Chondrocyte (in vitro differentiated cells): ENCODE results near the gene IFITM1. TPM values are rescaled to one million over a fixed set of nuclear protein-coding genes. Genes with fewer than 3 reads are reported as not detected.
A peak's percentile ranks its signal among the peaks of the same experiment; 100 is the strongest.
"Not testable (repeated sequence)": the region's sequence is repeated elsewhere in the genome, so short reads cannot be mapped to it uniquely, and the experiment has no call there.

ENCODE experiments used
- DNase-seq: peaks from one replicate; pipeline ENCODE4 v3.0.0; 2021; ENCODE audit warnings: mixed read lengths, low spot score
- H3K27ac Mint-ChIP-seq: one replicate; pipeline ENCODE4 v1.8.0; 2021; ENCODE audit warnings: mild to moderate bottlenecking, moderate library complexity, mixed read lengths; ENCODE audit not compliant: unreplicated experiment
- H3K27me3 Mint-ChIP-seq: 2 replicates; pipeline ENCODE4 v1.8.0; 2021; ENCODE audit warnings: low read depth, mixed read lengths
- H3K36me3 Mint-ChIP-seq: 2 replicates; pipeline ENCODE4 v1.8.0; 2021; ENCODE audit warnings: low read depth, mixed read lengths
- H3K4me1 Mint-ChIP-seq: 2 replicates; pipeline ENCODE4 v1.8.0; 2021; ENCODE audit warnings: low read depth, mild to moderate bottlenecking, mixed read lengths
- H3K4me3 Mint-ChIP-seq: one replicate; pipeline ENCODE4 v1.8.0; 2021; ENCODE audit warnings: mild to moderate bottlenecking, moderate library complexity, mixed read lengths; ENCODE audit not compliant: unreplicated experiment
- H3K9me3 Mint-ChIP-seq: 2 replicates; pipeline ENCODE4 v1.8.0; 2021; ENCODE audit warnings: low read depth, mixed read lengths
- total RNA-seq: library from RNA; stranded (reverse); gene quantifications from 3 replicates; pipeline ENCODE4 v1.2.1, GENCODE V29; 2021
- TF ChIP-seq, protein P1 (sequence below): fragments of 200-600 bp; sonication (generic); IDR thresholded peaks from 2 replicates; pipeline ENCODE4 v1.5.0; 2021; ENCODE audit warnings: antibody characterized with exemption, mild to moderate bottlenecking, moderate library complexity

Gene IFITM1
- total RNA-seq, 1 donor from 2014 or later = 1.6 TPM

DNA sequence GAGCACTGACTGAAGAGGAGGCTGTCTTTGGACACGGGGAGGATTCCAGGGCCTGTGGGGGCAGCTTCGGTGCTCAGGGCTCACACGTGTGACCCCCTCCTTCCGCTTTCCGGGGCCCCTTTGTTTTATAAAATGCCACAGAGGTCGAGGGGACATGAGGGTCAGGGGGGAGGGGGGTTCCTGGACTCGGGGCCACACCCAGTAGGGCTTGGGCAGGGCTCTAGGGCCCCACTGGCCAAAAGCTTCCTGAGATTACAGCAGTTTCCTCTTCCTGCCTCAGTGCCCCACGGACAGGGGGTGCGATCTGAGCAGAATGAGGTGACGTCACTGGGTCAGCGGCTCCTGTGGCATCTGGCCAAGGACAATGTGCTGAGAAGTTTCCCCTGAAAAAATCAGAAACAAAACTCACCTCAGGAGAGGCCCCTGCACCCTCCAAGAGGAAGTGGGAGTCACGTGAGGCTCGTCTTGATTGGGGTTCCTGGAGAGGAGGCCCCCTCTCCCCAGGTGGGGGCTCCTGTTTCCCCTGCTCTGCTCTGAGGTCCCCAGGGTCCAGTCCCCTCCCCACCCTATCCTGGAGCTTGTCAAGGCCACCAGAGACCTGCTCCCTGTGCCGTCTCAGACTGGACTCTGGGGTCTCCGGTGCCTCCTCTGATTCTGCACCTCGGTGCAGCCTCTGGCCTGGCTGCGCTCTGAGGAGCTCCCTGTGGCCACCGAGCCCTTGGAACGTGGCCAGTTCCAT, 13.2 kb downstream of the IFITM1 start:
- no peaks in the 10 kb centered on the region for H3K36me3 Mint-ChIP-seq
- DNase-seq = peak; percentile 68
- no peak overlapping the region for H3K27ac Mint-ChIP-seq
- peaks cover 8% of the 10 kb centered on the region for H3K4me1 Mint-ChIP-seq
- no peak overlapping the region for H3K4me3 Mint-ChIP-seq
- H3K9me3 Mint-ChIP-seq = no peaks in the 10 kb centered on the region
- TF ChIP-seq, protein P1, sequence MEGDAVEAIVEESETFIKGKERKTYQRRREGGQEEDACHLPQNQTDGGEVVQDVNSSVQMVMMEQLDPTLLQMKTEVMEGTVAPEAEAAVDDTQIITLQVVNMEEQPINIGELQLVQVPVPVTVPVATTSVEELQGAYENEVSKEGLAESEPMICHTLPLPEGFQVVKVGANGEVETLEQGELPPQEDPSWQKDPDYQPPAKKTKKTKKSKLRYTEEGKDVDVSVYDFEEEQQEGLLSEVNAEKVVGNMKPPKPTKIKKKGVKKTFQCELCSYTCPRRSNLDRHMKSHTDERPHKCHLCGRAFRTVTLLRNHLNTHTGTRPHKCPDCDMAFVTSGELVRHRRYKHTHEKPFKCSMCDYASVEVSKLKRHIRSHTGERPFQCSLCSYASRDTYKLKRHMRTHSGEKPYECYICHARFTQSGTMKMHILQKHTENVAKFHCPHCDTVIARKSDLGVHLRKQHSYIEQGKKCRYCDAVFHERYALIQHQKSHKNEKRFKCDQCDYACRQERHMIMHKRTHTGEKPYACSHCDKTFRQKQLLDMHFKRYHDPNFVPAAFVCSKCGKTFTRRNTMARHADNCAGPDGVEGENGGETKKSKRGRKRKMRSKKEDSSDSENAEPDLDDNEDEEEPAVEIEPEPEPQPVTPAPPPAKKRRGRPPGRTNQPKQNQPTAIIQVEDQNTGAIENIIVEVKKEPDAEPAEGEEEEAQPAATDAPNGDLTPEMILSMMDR = no peak
- H3K27me3 Mint-ChIP-seq = no peaks in the 10 kb centered on the region

DNA sequence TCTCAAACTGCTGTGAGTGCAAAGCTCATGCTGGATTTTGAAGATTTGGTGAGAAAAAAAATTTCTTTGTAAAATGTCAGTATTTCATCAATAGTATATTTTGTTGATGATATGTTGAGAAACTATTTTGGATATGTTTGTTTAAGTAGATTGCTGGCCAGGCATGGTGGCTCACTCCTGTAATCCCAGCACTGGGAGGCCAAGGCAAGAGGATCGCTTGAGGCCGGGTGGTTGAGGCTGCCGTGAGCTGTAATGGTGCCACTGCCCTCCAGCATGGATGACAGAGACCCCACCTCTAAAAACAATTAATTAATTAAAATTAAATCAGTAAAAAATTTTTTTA, 13.7 kb downstream of the IFITM1 start:
- peak; percentile 27 for DNase-seq
- no peaks in the 10 kb centered on the region for H3K36me3 Mint-ChIP-seq
- TF ChIP-seq, protein P1 = no peak
- peaks cover 8% of the 10 kb centered on the region for H3K4me1 Mint-ChIP-seq
- H3K27ac Mint-ChIP-seq = no peak overlapping the region
- H3K4me3 Mint-ChIP-seq = no peak overlapping the region
- no peaks in the 10 kb centered on the region for H3K9me3 Mint-ChIP-seq
- H3K27me3 Mint-ChIP-seq = no peaks in the 10 kb centered on the region

DNA sequence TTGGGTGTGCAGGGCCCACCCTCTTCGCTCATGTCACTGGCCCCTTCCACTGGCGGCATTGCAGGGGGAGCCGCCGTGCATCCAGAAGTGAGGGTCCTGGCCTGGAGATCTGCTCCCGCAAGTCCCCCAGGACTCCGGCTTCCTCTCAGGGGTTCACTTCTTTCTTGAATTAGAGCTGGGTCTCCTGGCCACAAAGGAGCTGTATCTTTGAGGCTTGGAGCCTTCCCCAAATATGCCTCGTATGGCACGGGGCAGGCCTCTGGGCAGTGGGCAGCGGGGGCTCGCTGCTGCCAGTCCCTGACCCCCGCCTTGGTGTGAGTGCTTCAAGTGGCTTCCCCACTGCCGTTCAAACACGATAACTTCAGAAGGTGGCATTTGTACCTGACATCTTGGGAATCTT, 14.2 kb downstream of the IFITM1 start:
- peak; percentile 51 for DNase-seq
- H3K4me3 Mint-ChIP-seq = no peak overlapping the region
- TF ChIP-seq, protein P1 = no peak
- no peaks in the 10 kb centered on the region for H3K9me3 Mint-ChIP-seq
- no peaks in the 10 kb centered on the region for H3K36me3 Mint-ChIP-seq
- no peak overlapping the region for H3K27ac Mint-ChIP-seq
- no peaks in the 10 kb centered on the region for H3K27me3 Mint-ChIP-seq
- peaks cover 8% of the 10 kb centered on the region for H3K4me1 Mint-ChIP-seq

DNA sequence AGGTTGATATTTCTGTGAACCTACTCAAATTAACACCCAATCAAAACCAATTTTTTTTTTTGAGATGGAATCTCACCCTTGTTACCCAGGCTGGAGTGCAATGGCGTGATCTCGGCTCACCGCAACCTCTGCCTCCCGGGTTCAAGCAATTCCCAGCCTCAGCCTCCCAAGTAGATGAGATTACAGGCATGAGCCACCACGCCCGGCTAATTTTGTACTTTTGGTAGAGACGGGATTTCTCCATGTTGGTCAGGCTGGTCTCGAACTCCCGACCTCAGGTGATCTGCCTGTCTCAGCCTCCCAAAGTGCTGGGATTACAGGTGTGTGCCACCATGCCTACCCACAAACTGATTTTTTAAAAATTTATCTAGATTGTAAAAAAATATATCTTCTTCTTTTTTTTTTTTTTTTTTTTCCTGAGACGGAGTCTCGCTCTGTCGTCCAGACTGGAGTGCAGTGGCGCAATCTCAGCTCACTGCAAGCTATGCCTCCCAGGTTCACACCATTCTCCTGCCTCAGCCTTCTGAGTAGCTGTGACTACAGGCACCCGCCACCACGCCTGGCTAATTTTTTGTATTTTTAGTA, 14.8 kb downstream of the IFITM1 start:
- H3K36me3 Mint-ChIP-seq, H3K27ac Mint-ChIP-seq, H3K4me3 Mint-ChIP-seq, H3K9me3 Mint-ChIP-seq, H3K27me3 Mint-ChIP-seq, H3K4me1 Mint-ChIP-seq: not testable (repeated sequence)
- DNase-seq = peak; percentile 9

DNA sequence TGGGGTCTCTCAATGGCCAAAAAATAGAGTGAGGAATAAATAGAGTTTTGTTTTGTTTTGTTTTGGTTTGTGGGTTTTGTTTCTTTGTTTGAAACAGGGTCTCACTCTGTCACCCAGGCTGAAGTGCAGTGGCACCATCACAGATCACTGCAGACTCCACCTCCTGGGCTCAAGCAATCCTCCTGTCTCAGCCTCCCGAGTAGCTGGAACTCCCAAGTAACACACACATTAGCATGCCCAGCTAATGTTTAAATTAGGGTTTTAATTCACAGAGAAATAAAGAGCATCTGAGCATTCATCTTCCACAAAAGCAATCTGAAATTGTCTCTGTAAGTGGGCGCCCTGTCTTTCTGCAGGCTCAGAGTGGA, 16.0 kb downstream of the IFITM1 start:
- Mint-ChIP-seq H3K9me3 (no peaks in the 10 kb centered on the region), H3K4me1 (peaks cover 12% of the 10 kb centered on the region), H3K36me3 (no peaks in the 10 kb centered on the region), H3K4me3 (no peak overlapping the region), H3K27ac (no peak overlapping the region), H3K27me3 (no peaks in the 10 kb centered on the region)
- TF ChIP-seq, protein P1 = no peak
- DNase-seq = peak; percentile 9

DNA sequence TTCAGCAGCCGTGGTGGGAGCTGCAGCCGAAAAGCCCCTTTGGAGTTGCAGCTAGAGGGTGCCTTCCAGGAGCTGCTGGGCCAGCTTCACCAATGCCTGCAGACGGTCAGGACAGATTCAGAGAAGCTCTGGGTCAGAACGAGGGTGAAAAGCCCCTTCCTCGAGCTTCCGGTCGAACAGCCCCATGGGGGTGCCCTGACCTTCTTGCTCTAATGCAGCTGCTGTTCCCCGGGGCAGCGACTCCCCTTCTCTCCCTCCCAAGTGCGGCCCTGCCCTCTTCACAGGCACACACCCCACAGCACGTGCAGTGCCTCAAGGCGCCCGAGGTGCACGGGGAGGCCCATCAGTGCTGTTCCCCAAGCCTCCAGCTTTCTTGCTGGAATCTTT, 16.5 kb downstream of the IFITM1 start:
- no peaks in the 10 kb centered on the region for H3K9me3 Mint-ChIP-seq

More for the DNA sequence above, 16.5 kb downstream of the IFITM1 start:
- H3K27me3 Mint-ChIP-seq = no peaks in the 10 kb centered on the region
- peak; percentile 78 for DNase-seq
- peaks cover 13% of the 10 kb centered on the region for H3K4me1 Mint-ChIP-seq
- no peak overlapping the region for H3K27ac Mint-ChIP-seq
- H3K4me3 Mint-ChIP-seq = no peak overlapping the region
- H3K36me3 Mint-ChIP-seq = no peaks in the 10 kb centered on the region
- TF ChIP-seq, protein P1 = no peak
